Measurements from ENCODE around the gene VPS26C.

The VPS26C gene

GRCh38 chr21:37192019-37192418, 75.1 kb downstream of the VPS26C start:
- ChIA-PET POLR2A (no interaction called here), CTCF (no interaction called here)
- no peak for DNase-seq
- H3K27ac ChIP-seq (ENCODE audit: insufficient read depth in 1 of 2, low read depth in 1 of 2, low read length in 2 of 2, poor library complexity in 1 of 2, severe bottlenecking in 2 of 2), result no peak overlapping the region
- H3K4me1 ChIP-seq (ENCODE audit: control extremely low read depth in 1 of 4, control insufficient read depth in 4 of 4, insufficient read depth in 4 of 4, low read length in 3 of 4), result peaks cover 0 to under 1% (median 0%) of the 10 kb centered on the region in 4 experiments
- whole genome bisulfite sequencing (ENCODE audit: insufficient coverage), result no CpG with 5 or more reads among the region's 2 CpGs
- H3K27me3 ChIP-seq (replicated peaks in 2 of 5; ENCODE audit: control insufficient read depth in 4 of 5, insufficient read depth in 5 of 5, low read length in 4 of 5), result no peaks in the 10 kb centered on the region
- H3K36me3 ChIP-seq (ENCODE audit: control insufficient read depth in 4 of 4, insufficient read depth in 4 of 4, low read length in 3 of 4), result peaks cover 5 to 93% (median 50%) of the 10 kb centered on the region in 4 experiments
- H3K4me3 ChIP-seq (ENCODE audit: control insufficient read depth in 1 of 7, extremely low read depth in 1 of 7, insufficient read depth in 4 of 7, low read depth in 2 of 7, low read length in 6 of 7), result no peak overlapping the region
- no peaks in the 10 kb centered on the region for H3K9me3 ChIP-seq (ENCODE audit: control extremely low read depth in 1 of 5, control insufficient read depth in 4 of 5, insufficient read depth in 2 of 5, low read depth in 1 of 5, low read length in 4 of 5)

- 100% methylated on average over 1 of the region's 1 CpG for whole genome bisulfite sequencing (ENCODE audit: insufficient coverage)
- Histone ChIP-seq H3K36me3 (ENCODE audit: control insufficient read depth in 4 of 4, insufficient read depth in 4 of 4, low read length in 3 of 4) (peaks cover 9 to 74% (median 39%) of the 10 kb centered on the region in 4 experiments), H3K27me3 (replicated peaks in 2 of 5; ENCODE audit: control insufficient read depth in 4 of 5, insufficient read depth in 5 of 5, low read length in 4 of 5) (no peaks in the 10 kb centered on the region), H3K9me3 (ENCODE audit: control extremely low read depth in 1 of 5, control insufficient read depth in 4 of 5, insufficient read depth in 2 of 5, low read depth in 1 of 5, low read length in 4 of 5) (no peaks in the 10 kb centered on the region), H3K4me3 (ENCODE audit: control insufficient read depth in 1 of 7, extremely low read depth in 1 of 7, insufficient read depth in 4 of 7, low read depth in 2 of 7, low read length in 6 of 7) (no peak overlapping the region), H3K4me1 (ENCODE audit: control extremely low read depth in 1 of 4, control insufficient read depth in 4 of 4, insufficient read depth in 4 of 4, low read length in 3 of 4) (peaks cover 0 to 2% (median under 1%) of the 10 kb centered on the region in 4 experiments), H3K27ac (ENCODE audit: insufficient read depth in 1 of 2, low read depth in 1 of 2, low read length in 2 of 2, poor library complexity in 1 of 2, severe bottlenecking in 2 of 2) (no peak overlapping the region)
- DNase-seq, result no peak
- POLR2A ChIA-PET, result no interaction called here
- CTCF ChIA-PET, result interaction anchor here (1.8 kb wide), 1 partner anchor 22 kb away, joined by 5 read pairs; no protein-coding TSS in a partner anchor
Measured at GRCh38 chr21:37188825-37189224, 78.3 kb downstream of the VPS26C start.

- Histone ChIP-seq H3K4me3 (ENCODE audit: control insufficient read depth in 1 of 7, extremely low read depth in 1 of 7, insufficient read depth in 4 of 7, low read depth in 2 of 7, low read length in 6 of 7) (no peak overlapping the region), H3K9me3 (ENCODE audit: control extremely low read depth in 1 of 5, control insufficient read depth in 4 of 5, insufficient read depth in 2 of 5, low read depth in 1 of 5, low read length in 4 of 5) (no peaks in the 10 kb centered on the region), H3K27ac (ENCODE audit: insufficient read depth in 1 of 2, low read depth in 1 of 2, low read length in 2 of 2, poor library complexity in 1 of 2, severe bottlenecking in 2 of 2) (no peak overlapping the region), H3K4me1 (ENCODE audit: control extremely low read depth in 1 of 4, control insufficient read depth in 4 of 4, insufficient read depth in 4 of 4, low read length in 3 of 4) (peaks cover 0 to 2% (median under 1%) of the 10 kb centered on the region in 4 experiments), H3K27me3 (replicated peaks in 2 of 5; ENCODE audit: control insufficient read depth in 4 of 5, insufficient read depth in 5 of 5, low read length in 4 of 5) (no peaks in the 10 kb centered on the region), H3K36me3 (ENCODE audit: control insufficient read depth in 4 of 4, insufficient read depth in 4 of 4, low read length in 3 of 4) (peaks cover 15 to 64% (median 38%) of the 10 kb centered on the region in 4 experiments)
- DNase-seq, result peak in 2 of 3 donors; percentile 9 to 12
- WGBS (ENCODE audit: insufficient coverage), result no CpG with 5 or more reads among the region's 2 CpGs
- ChIA-PET CTCF (interaction anchor here (1.9 kb wide), 1 partner anchor 10 kb away, joined by 5 read pairs; no protein-coding TSS in a partner anchor), POLR2A (interaction anchor here (0.6 to 0.7 kb wide), 2 partner anchors 270 to 727 kb away, joined by 3 read pairs; no protein-coding TSS in a partner anchor)
Measured at GRCh38 chr21:37186983-37187382, 80.2 kb downstream of the VPS26C start.

GRCh38 chr21:37184784-37185593, 82.1 kb downstream of the VPS26C start:
- Histone ChIP-seq H3K27ac (ENCODE audit: insufficient read depth in 1 of 2, low read depth in 1 of 2, low read length in 2 of 2, poor library complexity in 1 of 2, severe bottlenecking in 2 of 2) (no peak overlapping the region), H3K4me1 (ENCODE audit: control extremely low read depth in 1 of 4, control insufficient read depth in 4 of 4, insufficient read depth in 4 of 4, low read length in 3 of 4) (peaks cover 0 to 2% (median under 1%) of the 10 kb centered on the region in 4 experiments), H3K9me3 (ENCODE audit: control extremely low read depth in 1 of 5, control insufficient read depth in 4 of 5, insufficient read depth in 2 of 5, low read depth in 1 of 5, low read length in 4 of 5) (no peaks in the 10 kb centered on the region), H3K4me3 (ENCODE audit: control insufficient read depth in 1 of 7, extremely low read depth in 1 of 7, insufficient read depth in 4 of 7, low read depth in 2 of 7, low read length in 6 of 7) (no peak overlapping the region), H3K27me3 (replicated peaks in 2 of 5; ENCODE audit: control insufficient read depth in 4 of 5, insufficient read depth in 5 of 5, low read length in 4 of 5) (no peaks in the 10 kb centered on the region), H3K36me3 (ENCODE audit: control insufficient read depth in 4 of 4, insufficient read depth in 4 of 4, low read length in 3 of 4) (peaks cover 13 to 60% (median 38%) of the 10 kb centered on the region in 4 experiments)
- DNase-seq, result no peak
- CTCF ChIA-PET, result no interaction called here
- POLR2A ChIA-PET, result no interaction called here
- WGBS (ENCODE audit: insufficient coverage), result 98% methylated on average over 9 of the region's 9 CpGs

- H3K9me3 ChIP-seq (ENCODE audit: control extremely low read depth in 1 of 5, control insufficient read depth in 4 of 5, insufficient read depth in 2 of 5, low read depth in 1 of 5, low read length in 4 of 5), result no peaks in the 10 kb centered on the region
- peaks cover 16 to 65% (median 40%) of the 10 kb centered on the region in 4 experiments for H3K36me3 ChIP-seq (ENCODE audit: control insufficient read depth in 4 of 4, insufficient read depth in 4 of 4, low read length in 3 of 4)
- DNase-seq, result no peak
- H3K27ac ChIP-seq (ENCODE audit: insufficient read depth in 1 of 2, low read depth in 1 of 2, low read length in 2 of 2, poor library complexity in 1 of 2, severe bottlenecking in 2 of 2), result peak overlapping the region in 1 of 2 experiments; percentile 26
- H3K27me3 ChIP-seq (replicated peaks in 2 of 5; ENCODE audit: control insufficient read depth in 4 of 5, insufficient read depth in 5 of 5, low read length in 4 of 5), result no peaks in the 10 kb centered on the region
- peaks cover 0 to 2% (median under 1%) of the 10 kb centered on the region in 4 experiments for H3K4me1 ChIP-seq (ENCODE audit: control extremely low read depth in 1 of 4, control insufficient read depth in 4 of 4, insufficient read depth in 4 of 4, low read length in 3 of 4)
- H3K4me3 ChIP-seq (ENCODE audit: control insufficient read depth in 1 of 7, extremely low read depth in 1 of 7, insufficient read depth in 4 of 7, low read depth in 2 of 7, low read length in 6 of 7), result no peak overlapping the region
- 94% methylated on average over 2 of the region's 3 CpGs for WGBS (ENCODE audit: insufficient coverage)
- POLR2A ChIA-PET, result no interaction called here
- CTCF ChIA-PET, result no interaction called here
Measured at GRCh38 chr21:37183749-37184148, 83.4 kb downstream of the VPS26C start.

GRCh38 chr21:37182222-37182621, 84.9 kb downstream of the VPS26C start:
- CTCF ChIA-PET, result interaction anchor here (1.2 kb wide), 1 partner anchor 15 kb away, joined by 3 read pairs; no protein-coding TSS in a partner anchor

GRCh38 chr21:37181059-37181458, 86.1 kb downstream of the VPS26C start:
- no peaks in the 10 kb centered on the region for H3K9me3 ChIP-seq (ENCODE audit: control extremely low read depth in 1 of 5, control insufficient read depth in 4 of 5, insufficient read depth in 2 of 5, low read depth in 1 of 5, low read length in 4 of 5)
- ChIA-PET POLR2A (no interaction called here), CTCF (interaction anchor here (1.2 kb wide), 1 partner anchor 14 kb away, joined by 3 read pairs; no protein-coding TSS in a partner anchor)
- WGBS (ENCODE audit: insufficient coverage), result 100% methylated on average over 3 of the region's 3 CpGs
- no peak overlapping the region for H3K4me3 ChIP-seq (ENCODE audit: control insufficient read depth in 1 of 7, extremely low read depth in 1 of 7, insufficient read depth in 4 of 7, low read depth in 2 of 7, low read length in 6 of 7)
- no peaks in the 10 kb centered on the region for H3K27me3 ChIP-seq (replicated peaks in 2 of 5; ENCODE audit: control insufficient read depth in 4 of 5, insufficient read depth in 5 of 5, low read length in 4 of 5)
- H3K27ac ChIP-seq (ENCODE audit: insufficient read depth in 1 of 2, low read depth in 1 of 2, low read length in 2 of 2, poor library complexity in 1 of 2, severe bottlenecking in 2 of 2), result no peak overlapping the region
- H3K36me3 ChIP-seq (ENCODE audit: control insufficient read depth in 4 of 4, insufficient read depth in 4 of 4, low read length in 3 of 4), result peaks cover 16 to 64% (median 45%) of the 10 kb centered on the region in 4 experiments
- no peaks in the 10 kb centered on the region for H3K4me1 ChIP-seq (ENCODE audit: control extremely low read depth in 1 of 4, control insufficient read depth in 4 of 4, insufficient read depth in 4 of 4, low read length in 3 of 4)
- DNase-seq, result no peak

More at GRCh38 chr21:37182222-37182621, 84.9 kb downstream of the VPS26C start:
- Histone ChIP-seq H3K4me1 (ENCODE audit: control extremely low read depth in 1 of 4, control insufficient read depth in 4 of 4, insufficient read depth in 4 of 4, low read length in 3 of 4) (peaks cover 0 to 2% (median under 1%) of the 10 kb centered on the region in 4 experiments), H3K27ac (ENCODE audit: insufficient read depth in 1 of 2, low read depth in 1 of 2, low read length in 2 of 2, poor library complexity in 1 of 2, severe bottlenecking in 2 of 2) (no peak overlapping the region), H3K4me3 (ENCODE audit: control insufficient read depth in 1 of 7, extremely low read depth in 1 of 7, insufficient read depth in 4 of 7, low read depth in 2 of 7, low read length in 6 of 7) (no peak overlapping the region), H3K27me3 (replicated peaks in 2 of 5; ENCODE audit: control insufficient read depth in 4 of 5, insufficient read depth in 5 of 5, low read length in 4 of 5) (no peaks in the 10 kb centered on the region), H3K36me3 (ENCODE audit: control insufficient read depth in 4 of 4, insufficient read depth in 4 of 4, low read length in 3 of 4) (peaks cover 19 to 62% (median 42%) of the 10 kb centered on the region in 4 experiments), H3K9me3 (ENCODE audit: control extremely low read depth in 1 of 5, control insufficient read depth in 4 of 5, insufficient read depth in 2 of 5, low read depth in 1 of 5, low read length in 4 of 5) (no peaks in the 10 kb centered on the region)
- no peak for DNase-seq
- POLR2A ChIA-PET, result no interaction called here
- WGBS (ENCODE audit: insufficient coverage), result 100% methylated on average over 2 of the region's 6 CpGs

Measured in common myeloid progenitor, CD34-positive (primary cell).